Esophagus squamous epithelium (tissue), 4 donors: ENCODE measurements around the gene IDUA.

Experiments
- POLR2A ChIP-seq, 4 donors: fragments of 450-650 bp; IDR thresholded peaks; one replicate each; pipeline ENCODE4 v1.6.1; 2017; ENCODE audit warnings: antibody characterized with exemption in 4 of 4, mild to moderate bottlenecking in 4 of 4, moderate library complexity in 3 of 4
- TF ChIP-seq, protein P1 (sequence below), 6 experiments: fragments of 450-650 bp in 4 of 6; fragments of 200-600 bp in 2 of 6; sonication (generic) in 2 of 6; IDR thresholded peaks; one replicate each; pipeline ENCODE4 v1.5.1; 2016 to 2019; ENCODE audit warnings: antibody characterized with exemption in 6 of 6, mild to moderate bottlenecking in 4 of 6, moderate library complexity in 4 of 6

DNA sequence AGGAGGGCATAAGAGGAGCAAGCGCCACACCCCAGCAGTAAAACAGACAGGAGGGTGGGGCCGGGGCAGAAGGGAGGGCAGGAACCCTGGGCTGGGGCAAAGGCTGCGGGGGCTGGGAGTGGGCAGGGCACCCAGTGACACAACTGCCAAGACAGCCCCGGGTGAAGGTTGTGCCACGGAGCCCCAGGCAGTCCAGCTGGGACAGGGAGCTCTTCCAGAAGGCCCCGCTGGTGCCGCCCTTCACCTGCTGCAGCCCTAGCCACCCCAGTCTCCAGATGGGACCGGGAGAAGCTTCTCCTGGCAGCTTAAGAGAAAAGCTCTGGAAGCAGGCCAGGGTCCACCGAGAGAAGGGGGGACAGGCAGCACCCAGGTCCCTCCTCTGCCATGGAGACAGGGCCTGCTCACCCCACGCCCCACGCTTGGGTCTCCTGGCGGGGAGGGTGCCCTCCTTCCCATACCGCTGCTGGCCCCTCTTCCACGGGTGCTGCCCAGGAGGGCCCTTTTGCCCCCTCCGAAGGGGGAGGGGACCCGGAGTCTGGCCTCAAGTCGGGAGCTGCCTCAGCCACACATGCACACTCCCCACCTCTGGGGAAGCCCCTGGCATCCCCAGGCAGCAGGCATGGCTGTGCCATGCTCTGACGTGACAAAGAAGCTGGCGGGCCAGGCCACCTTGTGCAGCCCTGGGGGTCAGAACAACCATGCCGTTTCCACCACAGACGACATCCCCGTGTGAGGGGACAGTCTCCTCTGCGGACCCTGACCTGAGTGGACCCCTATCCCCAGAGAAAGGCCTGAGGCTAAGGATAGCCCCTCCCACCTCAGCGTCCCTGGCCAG, 15.0 kb upstream of the IDUA start:
- TF ChIP-seq, protein P1, sequence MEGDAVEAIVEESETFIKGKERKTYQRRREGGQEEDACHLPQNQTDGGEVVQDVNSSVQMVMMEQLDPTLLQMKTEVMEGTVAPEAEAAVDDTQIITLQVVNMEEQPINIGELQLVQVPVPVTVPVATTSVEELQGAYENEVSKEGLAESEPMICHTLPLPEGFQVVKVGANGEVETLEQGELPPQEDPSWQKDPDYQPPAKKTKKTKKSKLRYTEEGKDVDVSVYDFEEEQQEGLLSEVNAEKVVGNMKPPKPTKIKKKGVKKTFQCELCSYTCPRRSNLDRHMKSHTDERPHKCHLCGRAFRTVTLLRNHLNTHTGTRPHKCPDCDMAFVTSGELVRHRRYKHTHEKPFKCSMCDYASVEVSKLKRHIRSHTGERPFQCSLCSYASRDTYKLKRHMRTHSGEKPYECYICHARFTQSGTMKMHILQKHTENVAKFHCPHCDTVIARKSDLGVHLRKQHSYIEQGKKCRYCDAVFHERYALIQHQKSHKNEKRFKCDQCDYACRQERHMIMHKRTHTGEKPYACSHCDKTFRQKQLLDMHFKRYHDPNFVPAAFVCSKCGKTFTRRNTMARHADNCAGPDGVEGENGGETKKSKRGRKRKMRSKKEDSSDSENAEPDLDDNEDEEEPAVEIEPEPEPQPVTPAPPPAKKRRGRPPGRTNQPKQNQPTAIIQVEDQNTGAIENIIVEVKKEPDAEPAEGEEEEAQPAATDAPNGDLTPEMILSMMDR (IDR thresholded peaks at IDR 0.05): no peak
- no peak for TF ChIP-seq POLR2A (IDR thresholded peaks at IDR 0.05)
